GM20431 (cell line): ENCODE results near the gene RBM47.

ENCODE experiments used
- in situ Hi-C: fragments of 300-500 bp; cut with MseI, MboI; formaldehyde crosslinking; loops from one replicate; pipeline ENCODE4 v1.15.0; 2020; ENCODE audit warnings: low sequenced_read_pairs; ENCODE audit not compliant: unreplicated experiment

Gene RBM47

DNA sequence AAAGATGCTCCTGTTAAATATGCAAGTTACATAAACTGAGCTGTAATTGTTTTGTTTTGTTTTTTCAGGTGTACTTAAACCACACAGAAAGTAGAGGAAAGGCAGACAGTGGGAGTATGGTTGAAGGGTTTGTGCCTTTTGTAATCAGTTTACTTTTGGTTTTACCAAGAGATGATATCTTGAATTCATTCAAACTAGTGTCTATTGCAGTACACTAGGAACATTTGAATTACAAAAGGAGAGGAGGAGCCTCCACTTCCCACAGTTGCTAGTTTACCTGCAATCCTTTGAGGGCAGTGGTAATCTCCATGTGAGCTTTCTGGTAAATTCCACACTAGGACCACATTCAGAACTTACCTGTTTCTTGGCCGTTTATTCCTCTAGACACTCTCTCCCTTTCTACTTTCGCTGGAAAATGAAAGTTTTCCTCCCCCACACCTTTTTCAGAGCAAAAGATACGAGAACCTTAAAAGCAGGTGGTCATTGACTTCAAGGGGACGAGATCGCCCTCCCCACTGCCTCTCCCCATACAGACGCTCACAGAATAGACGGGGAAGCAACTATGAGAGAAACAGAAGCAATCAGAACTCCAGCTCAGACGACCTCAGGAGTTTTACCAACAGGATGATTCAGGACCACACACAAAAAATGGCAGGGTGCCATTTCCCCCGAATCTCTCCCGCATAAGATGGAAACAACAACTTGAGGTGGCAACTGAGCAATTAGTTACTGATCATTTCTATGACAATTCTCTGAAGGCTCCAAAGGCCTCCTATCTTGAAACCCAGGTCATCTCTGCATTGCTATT lies 3.3 kb downstream of the RBM47 start:
- in situ Hi-C loops = no loop called here

- in situ Hi-C loops = no loop called here
These were observed 6.0 kb downstream of the RBM47 start for GRCh38 chr4:40623707-40624106.

GRCh38 chr4:40622913-40623312 lies 6.8 kb downstream of the RBM47 start:
- in situ Hi-C loops = no loop called here

GRCh38 chr4:40621592-40622512 lies 7.8 kb downstream of the RBM47 start:
- in situ Hi-C loops = no loop called here

DNA sequence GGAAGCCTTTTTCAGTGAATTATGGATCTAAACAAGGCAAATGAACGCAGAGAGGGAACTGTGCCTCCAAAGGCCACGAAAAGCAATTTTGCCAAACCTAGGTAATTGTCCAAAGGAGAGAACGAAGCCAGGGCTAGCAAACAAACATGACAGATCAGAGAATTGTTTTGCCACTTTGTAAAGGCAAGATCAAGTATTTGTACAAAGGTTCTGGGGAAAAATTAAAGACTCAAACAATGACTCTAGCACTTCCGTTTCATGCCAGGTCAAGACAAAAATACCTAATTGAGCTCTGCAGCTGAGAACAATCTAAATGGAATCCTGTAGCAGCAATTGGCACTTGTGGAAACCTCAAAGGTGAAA lies 8.5 kb downstream of the RBM47 start:
- in situ Hi-C loops = no loop called here

GRCh38 chr4:40619600-40619999 lies 10.1 kb downstream of the RBM47 start:
- in situ Hi-C loops = no loop called here

- in situ Hi-C loops = no loop called here
These were observed 11.8 kb downstream of the RBM47 start for GRCh38 chr4:40617872-40618271.

- in situ Hi-C loops = no loop called here
These were observed 15.6 kb downstream of the RBM47 start for GRCh38 chr4:40614031-40614430.

DNA sequence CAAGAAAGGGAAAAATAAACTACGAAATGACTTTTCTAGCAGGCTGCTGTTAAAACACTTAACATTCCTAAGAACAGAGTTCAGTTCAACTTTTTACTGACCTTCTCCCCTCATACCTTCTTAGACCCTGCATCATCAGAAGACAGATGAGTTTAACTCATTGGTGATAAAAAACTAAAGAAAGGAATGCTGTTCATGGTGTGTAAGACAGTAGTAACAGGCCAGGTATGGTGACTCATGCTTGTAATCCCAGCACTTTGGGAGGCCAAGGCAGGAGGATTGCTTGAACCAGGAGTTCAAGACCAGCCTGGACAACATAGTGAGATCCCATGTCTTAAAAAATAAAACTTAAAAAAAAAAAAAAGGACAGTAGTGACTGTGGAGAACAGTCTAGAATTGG lies 16.2 kb downstream of the RBM47 start:
- in situ Hi-C loops = no loop called here

DNA sequence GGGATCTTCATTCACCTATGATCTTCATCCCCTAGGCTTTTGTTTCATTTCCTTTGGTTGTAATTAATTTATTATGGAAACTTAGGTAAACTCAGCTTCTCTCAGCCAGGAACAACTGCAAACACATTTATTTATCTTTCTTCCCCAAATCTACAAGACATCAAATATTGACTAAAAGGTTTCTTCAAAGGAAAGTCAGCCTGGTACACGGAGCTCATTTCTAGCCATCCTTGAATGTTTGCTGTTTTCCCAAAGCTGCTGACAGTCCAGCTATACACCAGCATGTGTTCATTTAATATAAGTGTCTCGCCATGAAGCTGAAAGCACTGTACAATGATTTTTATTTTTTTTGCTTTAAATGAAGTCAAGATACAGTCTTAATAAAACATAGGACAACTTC lies 16.8 kb downstream of the RBM47 start:
- in situ Hi-C loops = no loop called here

- in situ Hi-C loops = no loop called here
These were observed 17.4 kb downstream of the RBM47 start for GRCh38 chr4:40612283-40612682.

- in situ Hi-C loops = no loop called here
These were observed 21.0 kb downstream of the RBM47 start for GRCh38 chr4:40608628-40609027.

DNA sequence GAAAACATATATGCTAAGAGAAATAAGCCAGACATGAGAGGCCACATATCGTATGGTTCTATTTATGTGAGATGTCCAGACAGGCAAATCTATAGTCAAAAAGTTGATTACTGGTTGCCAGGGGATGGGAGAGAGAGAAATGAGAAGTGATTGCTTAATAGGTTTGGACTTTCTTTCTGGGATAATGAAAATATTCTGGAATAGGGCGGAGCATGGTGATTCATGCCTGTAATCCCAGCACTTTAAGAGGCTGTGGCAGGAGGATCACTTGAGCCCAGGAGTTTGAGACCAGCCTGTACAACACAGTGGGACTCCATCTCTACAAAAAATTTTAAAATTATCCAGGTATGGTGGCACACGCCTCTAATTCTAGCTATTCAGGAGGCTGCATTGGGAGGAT lies 22.4 kb downstream of the RBM47 start:
- in situ Hi-C loops = no loop called here

GRCh38 chr4:40606239-40606767 lies 23.4 kb downstream of the RBM47 start:
- in situ Hi-C loops = no loop called here

DNA sequence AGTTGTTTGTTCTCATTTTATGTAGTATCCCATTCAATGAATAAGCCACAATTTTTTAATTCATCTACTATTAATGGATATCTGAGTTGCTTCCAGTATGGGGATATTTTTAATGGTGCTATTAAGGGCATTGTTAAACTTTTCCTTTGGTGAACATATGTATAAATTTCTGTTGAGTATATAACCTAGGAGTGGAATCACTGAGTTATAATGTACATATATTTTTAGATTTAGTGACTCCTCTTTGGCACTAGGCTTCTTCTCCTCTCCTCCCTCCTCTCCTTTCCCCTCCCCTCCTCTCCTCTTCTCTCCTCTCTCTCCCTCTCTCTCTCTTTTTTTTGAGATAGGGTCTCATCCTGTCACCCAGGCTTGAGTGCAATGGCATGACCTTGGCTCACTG lies 26.4 kb downstream of the RBM47 start:
- in situ Hi-C loops = no loop called here

GRCh38 chr4:40601641-40602040 lies 28.0 kb downstream of the RBM47 start:
- in situ Hi-C loops = no loop called here

DNA sequence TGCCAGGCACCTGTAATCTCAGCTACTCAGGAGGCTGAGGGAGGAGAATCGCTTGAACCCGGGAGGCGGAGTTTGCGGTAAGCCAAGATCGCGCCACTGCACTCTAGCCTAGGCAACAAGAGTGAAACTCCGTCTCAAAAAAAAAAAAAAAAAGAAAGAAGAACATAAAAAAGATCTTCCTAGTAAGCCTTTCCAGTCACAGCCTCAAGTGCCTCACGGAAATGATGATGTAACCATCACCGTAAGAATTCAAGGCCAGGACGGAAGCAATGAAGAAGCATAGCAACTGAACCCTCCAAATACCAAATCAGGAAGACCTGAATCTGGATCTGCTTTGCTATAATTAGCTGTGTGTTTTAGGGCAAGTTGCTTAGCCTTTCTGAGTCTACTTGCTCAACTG lies 28.8 kb downstream of the RBM47 start:
- in situ Hi-C loops = no loop called here

DNA sequence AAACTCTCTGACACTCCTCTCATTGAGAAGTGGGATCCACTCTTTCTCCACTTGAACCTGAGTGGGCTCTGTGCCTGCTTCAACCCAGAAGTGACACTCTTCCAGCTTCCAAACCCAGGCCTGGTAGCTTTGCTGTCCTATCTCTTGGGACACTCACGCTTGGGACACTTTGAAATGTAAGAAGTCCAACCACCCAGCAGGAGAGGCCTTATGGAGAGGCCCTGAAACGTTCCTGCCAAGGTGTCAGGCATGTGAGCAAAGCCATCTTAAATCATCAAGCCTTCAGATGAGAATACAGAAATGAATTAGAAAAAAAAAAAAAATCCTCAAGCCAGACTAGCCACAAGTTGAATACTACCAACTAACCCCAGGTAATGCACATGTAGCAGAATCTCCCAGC lies 30.2 kb downstream of the RBM47 start:
- in situ Hi-C loops = no loop called here

DNA sequence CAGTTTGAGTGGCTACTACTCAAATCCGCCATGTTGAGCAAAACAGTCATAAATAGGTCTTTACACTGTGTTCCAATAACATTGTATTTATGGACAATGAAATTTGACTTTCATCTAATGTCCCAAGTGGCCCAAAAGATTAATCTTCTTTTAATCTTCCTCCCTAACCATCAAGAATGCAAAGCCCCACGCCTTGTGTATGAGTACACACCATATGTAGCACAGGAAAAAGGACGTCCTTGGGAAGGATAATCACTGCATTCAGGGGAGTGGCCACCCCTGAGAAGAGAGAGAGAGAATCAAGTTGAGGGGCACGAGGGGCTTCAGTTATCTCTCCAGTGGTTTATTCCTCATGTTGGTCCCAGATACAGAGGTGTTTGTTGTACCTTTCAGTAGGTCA lies 33.1 kb downstream of the RBM47 start:
- in situ Hi-C loops = no loop called here

DNA sequence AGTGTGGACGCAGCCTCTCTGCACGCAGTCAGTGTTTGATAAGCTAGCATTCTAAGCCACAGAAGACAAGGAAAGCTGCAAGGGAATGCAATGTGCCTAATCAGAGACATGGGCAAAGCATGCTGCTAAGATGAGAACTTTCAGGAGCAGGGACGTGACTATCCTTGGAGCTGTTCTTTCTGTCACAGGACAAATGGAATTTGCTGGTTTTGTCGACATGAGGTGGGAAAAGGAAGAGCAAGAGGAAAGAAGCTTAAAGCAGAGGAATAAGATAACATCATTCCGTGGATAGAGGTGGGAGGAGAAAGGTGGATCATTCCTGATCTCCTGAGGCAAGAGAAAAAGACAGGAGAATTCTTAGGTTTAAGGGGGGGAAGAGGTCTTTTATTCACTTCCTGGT lies 33.7 kb downstream of the RBM47 start:
- in situ Hi-C loops = no loop called here
